ENCODE data around the gene PIKFYVE.

DNA sequence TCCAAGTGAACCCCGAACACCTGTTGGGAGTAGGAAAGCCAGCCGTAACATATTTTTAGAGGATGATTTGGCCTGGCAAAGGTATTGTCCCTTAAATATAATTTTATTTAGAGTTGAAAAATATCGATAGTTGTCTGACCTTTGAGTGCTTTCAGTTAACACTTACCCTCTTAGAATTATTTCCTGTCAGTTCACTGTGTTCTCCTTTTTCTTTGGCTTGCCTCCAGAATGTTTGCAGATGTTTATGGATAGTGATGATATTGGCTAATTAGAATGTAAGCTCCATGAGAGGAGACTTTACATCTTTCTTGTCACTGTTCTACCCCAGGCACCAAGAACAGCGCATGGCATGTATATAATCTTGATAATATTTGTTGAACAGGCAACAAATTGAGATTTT, 19.8 kb downstream of the PIKFYVE start:
- TF ChIP-seq POLR2A (IDR thresholded peaks at IDR 0.05): no peak
- TF ChIP-seq, protein P1, sequence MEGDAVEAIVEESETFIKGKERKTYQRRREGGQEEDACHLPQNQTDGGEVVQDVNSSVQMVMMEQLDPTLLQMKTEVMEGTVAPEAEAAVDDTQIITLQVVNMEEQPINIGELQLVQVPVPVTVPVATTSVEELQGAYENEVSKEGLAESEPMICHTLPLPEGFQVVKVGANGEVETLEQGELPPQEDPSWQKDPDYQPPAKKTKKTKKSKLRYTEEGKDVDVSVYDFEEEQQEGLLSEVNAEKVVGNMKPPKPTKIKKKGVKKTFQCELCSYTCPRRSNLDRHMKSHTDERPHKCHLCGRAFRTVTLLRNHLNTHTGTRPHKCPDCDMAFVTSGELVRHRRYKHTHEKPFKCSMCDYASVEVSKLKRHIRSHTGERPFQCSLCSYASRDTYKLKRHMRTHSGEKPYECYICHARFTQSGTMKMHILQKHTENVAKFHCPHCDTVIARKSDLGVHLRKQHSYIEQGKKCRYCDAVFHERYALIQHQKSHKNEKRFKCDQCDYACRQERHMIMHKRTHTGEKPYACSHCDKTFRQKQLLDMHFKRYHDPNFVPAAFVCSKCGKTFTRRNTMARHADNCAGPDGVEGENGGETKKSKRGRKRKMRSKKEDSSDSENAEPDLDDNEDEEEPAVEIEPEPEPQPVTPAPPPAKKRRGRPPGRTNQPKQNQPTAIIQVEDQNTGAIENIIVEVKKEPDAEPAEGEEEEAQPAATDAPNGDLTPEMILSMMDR (IDR thresholded peaks at IDR 0.05): no peak
